ENCODE measurements around the gene TFCP2.

- TF ChIP-seq TAF1 (IDR thresholded peaks at IDR 0.05; ENCODE audit: low read depth, low read length) = no peak
- TF ChIP-seq POLR2AphosphoS5 (IDR thresholded peaks at IDR 0.05; ENCODE audit: low read depth, low read length) = no peak
- TF ChIP-seq POLR2A (IDR thresholded peaks at IDR 0.05; ENCODE audit: low read depth, low read length) = no peak
Observed at GRCh38 chr12:51200156-51200555, 27.2 kb upstream of the TFCP2 start.
